HG02623 (cell line): ENCODE results near the gene ZNF581.

Experiments
- ATAC-seq: cut with Tn5 transposase; IDR thresholded peaks from one replicate; pipeline ENCODE4 v1.9.1; 2021; ENCODE audit warnings: moderate library complexity; ENCODE audit not compliant: unreplicated experiment

Gene ZNF581

GRCh38 chr19:55625004-55625326, 18.5 kb upstream of the ZNF581 start:
- ATAC-seq: no peak

DNA sequence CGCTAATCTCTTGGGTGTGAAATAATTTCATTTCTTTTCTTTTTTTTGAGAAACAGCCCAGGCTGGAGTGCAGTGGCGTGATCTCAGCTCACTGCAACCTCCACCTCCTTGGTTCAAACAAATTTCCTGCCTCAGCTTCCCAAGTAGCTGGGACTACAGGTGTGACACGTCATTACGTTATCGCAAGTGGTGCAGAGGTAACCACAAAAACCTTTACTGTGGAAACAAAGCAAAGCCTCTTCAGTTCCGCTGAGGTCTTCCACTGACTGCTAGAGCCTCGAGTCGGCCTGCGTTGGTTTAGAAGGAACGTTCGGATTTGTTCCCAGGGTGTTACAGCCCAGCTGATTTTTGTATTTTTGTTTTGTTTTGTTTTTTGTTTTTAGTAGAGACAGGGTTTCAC, 17.1 kb upstream of the ZNF581 start:
- no peak for ATAC-seq

- ATAC-seq: no peak
Measured at GRCh38 chr19:55632463-55632834, 11.0 kb upstream of the ZNF581 start.

- ATAC-seq: no peak
Measured at GRCh38 chr19:55633861-55634260, 9.6 kb upstream of the ZNF581 start.

GRCh38 chr19:55635334-55635717, 8.1 kb upstream of the ZNF581 start:
- ATAC-seq: no peak

- no peak for ATAC-seq
Measured at GRCh38 chr19:55635856-55636440, 7.5 kb upstream of the ZNF581 start.

DNA sequence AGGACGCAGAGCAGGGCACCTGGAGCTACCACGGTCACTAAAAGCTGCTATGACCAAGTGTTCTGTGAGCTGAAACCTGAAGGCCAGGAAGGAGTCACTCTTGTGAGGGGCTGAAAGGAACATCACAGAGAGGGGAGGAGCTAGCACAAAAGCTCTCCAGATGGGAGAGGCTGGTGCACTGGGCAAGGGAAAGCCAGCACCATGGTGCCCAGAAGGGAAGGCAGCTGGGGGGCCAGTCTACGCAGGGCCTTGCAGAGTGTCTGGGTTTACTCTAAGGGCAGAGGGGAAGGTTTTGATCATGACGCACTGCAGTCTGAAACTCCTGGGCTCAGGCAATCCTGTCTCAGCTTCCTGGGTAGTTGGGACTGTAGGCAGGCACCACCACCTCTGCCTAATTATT, 6.7 kb upstream of the ZNF581 start:
- ATAC-seq: no peak

GRCh38 chr19:55637534-55637933, 5.9 kb upstream of the ZNF581 start:
- ATAC-seq: no peak

GRCh38 chr19:55638864-55639359, 4.5 kb upstream of the ZNF581 start:
- ATAC-seq: no peak

- no peak for ATAC-seq
Measured at GRCh38 chr19:55640043-55640576, 3.3 kb upstream of the ZNF581 start.

DNA sequence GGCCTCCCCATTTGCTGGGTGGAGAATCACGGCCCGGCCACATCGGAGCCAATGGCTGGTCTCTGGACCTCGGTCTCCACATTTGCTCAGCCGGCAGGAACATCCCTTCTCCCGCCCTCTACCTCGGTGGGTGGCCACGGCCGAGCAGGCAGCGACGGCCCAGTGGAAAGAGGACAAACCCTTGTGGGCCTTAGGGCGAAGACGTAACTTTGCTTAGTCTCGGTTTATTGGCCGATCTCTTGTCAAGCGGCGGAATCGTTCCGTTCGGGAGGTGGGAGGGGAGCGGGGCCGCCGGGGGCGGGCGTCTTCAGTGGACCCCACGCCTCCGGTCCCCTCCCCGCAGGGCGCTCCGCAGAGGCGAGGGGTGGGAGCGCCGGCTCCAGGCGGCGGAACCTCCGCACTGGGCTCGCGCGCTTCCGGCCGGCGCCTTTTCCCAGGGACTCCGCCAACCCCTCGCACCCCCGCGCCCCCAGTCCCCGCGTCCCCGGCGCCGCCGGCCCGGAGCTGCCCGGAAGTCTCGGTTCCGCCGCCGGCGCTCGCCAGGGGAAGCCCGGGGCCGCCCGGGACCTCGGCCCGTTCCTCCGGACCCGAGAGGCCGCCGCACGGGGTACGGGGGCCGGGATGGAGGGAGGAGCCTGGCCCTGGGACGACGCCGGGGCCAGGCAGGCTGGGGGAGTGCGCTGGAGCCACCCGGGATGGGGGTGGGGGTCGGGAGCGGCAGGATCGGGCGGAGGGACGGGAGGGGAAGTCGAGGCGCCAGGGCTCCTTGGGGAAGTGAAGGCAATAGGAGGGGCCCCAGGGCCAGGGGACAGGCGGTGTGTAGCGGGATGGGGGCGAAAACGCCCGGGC, 2.6 kb upstream of the ZNF581 start, which contains the start of gene ZNF580:
TSS of gene ZNF580 (plus strand) at position 426 of the 849 bp plus-strand sequence. CDS start 1,507 bp downstream, outside the sequence.
- ATAC-seq: no peak

DNA sequence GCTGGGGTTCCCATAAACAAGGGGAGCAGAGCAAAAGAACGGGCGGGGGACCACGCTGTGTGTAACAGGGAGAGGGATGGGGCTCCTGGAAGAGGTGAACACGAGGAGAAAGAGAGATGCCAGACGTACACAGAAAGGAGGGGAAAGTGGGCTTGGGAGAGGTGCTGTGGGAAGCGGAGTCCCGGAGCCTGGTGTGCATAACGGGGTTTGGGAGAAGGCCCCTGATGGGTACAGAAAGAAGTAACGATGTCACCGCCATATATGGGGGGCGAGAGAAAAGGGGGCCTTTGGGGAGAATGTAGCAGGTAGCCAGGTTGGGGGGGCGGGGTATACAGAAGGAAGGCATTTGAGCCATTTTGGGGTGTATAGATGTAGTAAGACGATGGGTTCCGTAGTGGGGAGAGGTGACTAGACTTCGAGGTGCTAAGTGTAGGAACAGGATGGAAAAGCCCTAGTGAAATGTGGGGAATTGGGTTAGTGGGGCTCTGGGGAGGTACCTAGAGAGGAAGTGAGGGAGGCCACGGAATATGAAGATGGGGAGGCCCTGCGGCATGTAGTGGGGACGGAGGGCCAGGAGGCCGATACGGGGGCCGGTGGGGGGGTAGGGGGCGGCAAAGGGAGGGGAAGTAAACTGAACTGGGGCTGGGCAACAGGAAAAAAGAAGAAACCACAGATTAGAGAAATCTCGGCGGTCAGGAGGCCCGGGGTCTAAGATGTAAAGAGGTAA, 1.9 kb upstream of the ZNF581 start:
- no peak for ATAC-seq

DNA sequence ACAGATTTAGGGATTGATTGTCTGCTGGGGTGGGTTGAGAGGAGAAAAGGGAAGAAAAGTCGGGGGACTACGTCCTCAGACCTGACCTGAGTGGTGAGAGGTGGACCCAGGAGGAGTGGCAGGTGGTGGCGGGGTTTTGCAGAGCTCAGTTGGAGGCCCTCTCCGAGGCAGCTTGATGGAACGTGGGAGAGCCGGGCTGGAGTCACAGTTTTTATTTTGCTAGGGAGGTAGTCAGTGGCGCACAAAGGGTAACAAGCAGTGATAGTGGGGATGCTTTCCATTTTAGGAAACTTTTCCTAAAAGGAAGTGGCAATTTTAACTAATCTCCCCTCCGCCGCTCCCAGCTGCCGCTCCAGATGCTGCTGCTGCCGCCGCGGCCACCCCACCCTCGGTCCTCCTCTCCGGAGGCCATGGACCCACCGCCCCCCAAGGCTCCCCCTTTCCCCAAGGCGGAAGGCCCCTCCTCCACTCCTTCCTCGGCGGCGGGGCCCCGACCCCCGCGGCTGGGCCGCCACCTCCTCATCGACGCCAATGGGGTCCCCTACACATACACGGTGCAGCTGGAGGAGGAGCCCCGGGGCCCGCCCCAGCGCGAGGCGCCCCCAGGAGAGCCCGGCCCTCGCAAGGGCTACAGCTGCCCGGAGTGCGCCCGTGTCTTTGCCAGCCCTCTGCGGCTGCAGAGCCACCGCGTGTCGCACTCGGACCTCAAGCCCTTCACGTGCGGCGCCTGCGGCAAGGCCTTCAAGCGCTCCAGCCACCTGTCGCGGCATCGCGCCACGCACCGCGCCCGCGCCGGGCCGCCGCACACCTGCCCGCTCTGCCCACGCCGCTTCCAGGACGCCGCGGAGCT, 1.1 kb upstream of the ZNF581 start:
- no peak for ATAC-seq

DNA sequence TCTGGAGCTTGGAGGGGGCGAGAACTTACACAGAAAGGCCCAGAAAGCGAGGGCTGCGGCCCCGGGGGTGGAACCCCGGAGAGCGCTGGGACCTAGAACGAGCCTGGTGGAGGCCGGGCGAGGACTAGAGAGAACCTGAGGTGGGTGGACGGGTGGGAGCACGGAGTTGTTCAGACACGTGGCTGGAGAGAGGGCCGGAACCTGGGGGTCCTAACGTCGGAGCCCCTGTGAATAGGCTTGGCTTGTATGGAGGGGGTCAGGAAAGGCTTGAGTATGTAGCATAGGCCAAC, 383 bp downstream of the ZNF581 start:
- no peak for ATAC-seq

DNA sequence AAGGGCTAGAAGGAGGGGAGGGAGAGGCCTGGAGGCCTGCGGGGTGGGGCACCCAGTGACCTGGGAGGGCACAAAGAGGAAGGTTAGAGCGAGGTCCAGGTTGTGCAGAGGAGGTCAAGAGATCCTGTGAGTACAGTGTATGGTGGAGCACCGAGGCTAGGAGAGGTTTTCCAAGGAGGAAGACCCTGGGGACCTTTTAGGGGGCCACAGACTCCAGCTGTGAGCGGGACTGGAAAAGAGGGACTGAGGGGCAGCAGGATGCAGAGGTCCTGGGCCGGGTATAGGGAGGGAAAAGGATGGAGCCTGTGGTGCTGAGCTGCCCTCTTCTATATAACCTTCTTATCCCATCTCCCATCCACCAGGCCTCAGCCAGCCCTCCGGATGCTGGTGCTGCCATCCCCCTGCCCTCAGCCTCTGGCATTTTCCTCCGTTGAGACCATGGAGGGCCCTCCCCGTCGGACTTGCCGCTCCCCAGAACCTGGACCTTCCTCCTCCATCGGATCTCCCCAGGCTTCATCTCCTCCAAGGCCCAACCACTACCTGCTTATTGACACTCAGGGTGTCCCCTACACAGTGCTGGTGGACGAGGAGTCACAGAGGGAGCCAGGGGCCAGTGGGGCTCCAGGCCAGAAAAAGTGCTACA, 863 bp downstream of the ZNF581 start:
- no peak for ATAC-seq

DNA sequence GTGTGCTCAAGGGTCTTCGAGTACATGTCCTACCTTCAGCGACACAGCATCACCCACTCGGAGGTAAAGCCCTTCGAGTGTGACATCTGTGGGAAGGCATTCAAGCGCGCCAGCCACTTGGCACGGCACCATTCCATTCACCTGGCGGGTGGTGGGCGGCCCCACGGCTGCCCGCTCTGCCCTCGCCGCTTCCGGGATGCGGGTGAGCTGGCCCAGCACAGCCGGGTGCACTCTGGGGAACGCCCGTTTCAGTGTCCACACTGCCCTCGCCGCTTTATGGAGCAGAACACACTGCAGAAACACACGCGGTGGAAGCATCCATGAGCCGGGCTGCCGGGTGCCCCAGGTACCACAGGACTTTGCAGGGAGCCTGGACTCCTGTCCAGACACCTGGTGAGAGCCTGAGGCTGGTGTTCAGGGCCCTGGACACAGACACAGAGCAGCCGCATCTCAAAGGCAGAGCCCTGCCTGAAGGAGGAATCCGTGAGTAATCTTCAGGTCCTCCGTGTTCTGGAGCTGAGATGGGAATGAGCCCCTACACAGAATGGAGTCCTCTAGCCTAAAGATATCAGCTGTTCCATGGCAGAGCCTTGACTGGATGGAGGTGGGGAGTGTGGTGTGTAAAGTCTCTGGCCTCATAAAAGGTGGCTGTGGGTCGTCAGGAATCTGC, 1.5 kb downstream of the ZNF581 start:
- ATAC-seq: no peak

- no peak for ATAC-seq
Measured at GRCh38 chr19:55645512-55645881, 2.0 kb downstream of the ZNF581 start.

DNA sequence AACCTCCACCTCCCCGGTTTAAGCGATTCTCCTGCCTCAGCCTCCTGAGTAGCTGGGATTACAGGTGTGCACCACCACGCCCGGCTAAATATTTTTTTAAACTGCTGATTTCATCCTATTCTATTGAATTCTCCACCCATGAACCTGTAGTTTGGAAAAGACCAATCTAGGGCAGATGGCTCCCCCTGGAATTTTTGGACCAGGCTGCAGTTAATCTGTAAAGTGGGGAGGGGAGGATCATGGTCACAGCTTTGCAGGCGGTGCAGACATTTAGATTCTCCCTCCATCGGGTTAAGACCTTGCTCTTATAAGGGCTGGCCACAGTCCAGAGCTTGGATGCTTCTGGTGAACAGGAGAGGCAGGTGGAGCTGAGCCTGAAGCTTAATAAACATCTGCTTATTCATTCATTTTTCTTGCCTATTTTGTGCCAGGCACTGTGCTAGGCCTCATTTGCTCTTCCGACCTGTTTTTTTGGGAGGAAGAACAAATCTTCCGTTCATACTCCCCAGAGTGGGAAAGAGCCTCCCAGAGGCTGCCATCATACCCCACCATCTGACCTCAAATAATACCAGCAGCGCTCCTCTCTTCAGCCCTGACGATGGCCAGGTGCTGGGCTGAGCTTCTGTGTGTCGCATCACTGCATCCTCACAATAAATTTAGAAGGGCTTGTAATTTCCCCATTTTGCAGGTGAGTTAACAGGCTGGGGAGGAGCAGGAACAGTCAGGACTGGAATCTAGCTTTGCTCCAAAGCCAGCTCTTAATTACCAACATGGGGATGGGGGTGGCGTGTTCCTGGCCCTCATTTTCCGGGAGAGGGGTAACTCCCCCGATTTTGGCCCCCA, 3.7 kb downstream of the ZNF581 start:
- ATAC-seq: no peak
